AG04450 (cell line): Measurements from ENCODE around the gene SCGB3A2. TPM values are rescaled to one million over a fixed set of nuclear protein-coding genes. Genes with fewer than 3 reads are reported as not detected.

ENCODE experiments used
- CTCF ChIA-PET: fragments of 300-600, 350-600 bp; formaldehyde crosslinking; extraction: SDS; loops from one replicate; lab custom pipeline; 2022; ENCODE audit warnings: antibody characterized with exemption, inconsistent platforms; lab: Charles Lee
- POLR2A ChIA-PET: fragments of 350-600 bp; formaldehyde crosslinking; extraction: SDS; loops from one replicate; lab custom pipeline; 2021; ENCODE audit warnings: antibody characterized with exemption, inconsistent platforms; lab: Yijun Ruan, JAX
- DNase-seq: peaks from one replicate; pipeline ENCODE4 v3.0.0-alpha.2; 2011; ENCODE audit warnings: low read depth, low spot score
- H3K27ac ChIP-seq: one replicate; pipeline ENCODE4 v1.5.1; 2012; ENCODE audit warnings: low read depth, low read length, control low read depth
- H3K27me3 ChIP-seq: one replicate; pipeline ENCODE4 v1.6.0; 2012; ENCODE audit warnings: low read length; ENCODE audit not compliant: control insufficient read depth, insufficient read depth
- H3K4me3 ChIP-seq: 2 replicates; pipeline ENCODE4 v1.5.1; 2011; ENCODE audit warnings: mild to moderate bottlenecking, low read depth, low read length, control low read depth
- H3K9me3 ChIP-seq: 2 replicates; pipeline ENCODE4 v1.5.1; 2012; ENCODE audit warnings: low read length; ENCODE audit not compliant: control insufficient read depth, insufficient read depth
- CTCF ChIP-seq: IDR thresholded peaks from 2 replicates; pipeline ENCODE4 v1.5.1; 2011; ENCODE audit warnings: low read depth, low read length, control low read depth, inconsistent platforms
- polyA minus RNA-seq: library from RNA; depleted of rRNA, polyadenylated mRNA; stranded (reverse); fragments of >200 nt; gene quantifications from 2 replicates; pipeline ENCODE4 v1.2.3, GENCODE V29; 2011; rRNA and poly(A)+ RNA removed
- polyA plus RNA-seq: library from polyadenylated mRNA; depleted of rRNA; stranded (reverse); fragments of >200 nt; gene quantifications from 2 replicates; pipeline ENCODE4 v1.2.3, GENCODE V29; 2011; rRNA removed

SCGB3A2 gene
- not detected in 2 replicates for polyA plus RNA-seq
- polyA minus RNA-seq = not detected in 2 replicates

- no peak for DNase-seq
- no peak for TF ChIP-seq CTCF
- POLR2A ChIA-PET = no interaction called here
- Histone ChIP-seq H3K9me3 (no peaks in the 10 kb centered on the region), H3K4me3 (no peak within 1 kb of the TSS), H3K27me3 (no peaks in the 10 kb centered on the region), H3K27ac (no peak within 1 kb of the TSS)
- CTCF ChIA-PET = no interaction called here
Observed at GRCh38 chr5:147878066-147878759, at the start of gene SCGB3A2. SCGB3A2 (plus strand) TSS chr5:147878711; CDS start chr5:147878804, 93 bp downstream.

- ChIA-PET POLR2A (no interaction called here), CTCF (interaction anchor here (1.4 kb wide), 1 partner anchor 202 kb away, joined by 4 read pairs; no protein-coding TSS in a partner anchor)
- no peak for DNase-seq
- Histone ChIP-seq H3K27ac (no peak overlapping the region), H3K9me3 (no peaks in the 10 kb centered on the region), H3K4me3 (no peak overlapping the region), H3K27me3 (peaks cover 4% of the 10 kb centered on the region)
- TF ChIP-seq CTCF = no peak
Observed at GRCh38 chr5:147830035-147830434, 48.5 kb upstream of the SCGB3A2 start.

GRCh38 chr5:147831465-147831864 is 47.0 kb upstream of the SCGB3A2 start, which contains the start of gene SPINK1:
SPINK1 (minus strand) TSS chr5:147831671; CDS start chr5:147831577, 94 bp downstream.
- ChIA-PET POLR2A (no interaction called here), CTCF (no interaction called here)
- no peak for TF ChIP-seq CTCF
- Histone ChIP-seq H3K9me3 (no peaks in the 10 kb centered on the region), H3K27me3 (no peaks in the 10 kb centered on the region), H3K27ac (no peak within 1 kb of the TSS), H3K4me3 (no peak within 1 kb of the TSS)
- DNase-seq = no peak

GRCh38 chr5:147832541-147832940 is 46.0 kb upstream of the SCGB3A2 start:
- Histone ChIP-seq H3K4me3 (no peak overlapping the region), H3K27me3 (no peaks in the 10 kb centered on the region), H3K9me3 (no peaks in the 10 kb centered on the region), H3K27ac (no peak overlapping the region)
- no peak for DNase-seq
- ChIA-PET CTCF (interaction anchor here (2.7 kb wide), 1 partner anchor 9 kb away, joined by 10 read pairs; no protein-coding TSS in a partner anchor), POLR2A (no interaction called here)
- TF ChIP-seq CTCF = no peak

- H3K4me3 ChIP-seq = no peak overlapping the region
- H3K9me3 ChIP-seq = no peaks in the 10 kb centered on the region
- H3K27ac ChIP-seq = no peak overlapping the region
- POLR2A ChIA-PET = no interaction called here
- no peaks in the 10 kb centered on the region for H3K27me3 ChIP-seq
- DNase-seq = no peak
- CTCF ChIA-PET = interaction anchor here (0.9 kb wide), 1 partner anchor 12 kb away, joined by 3 read pairs; no protein-coding TSS in a partner anchor
- no peak for TF ChIP-seq CTCF
Observed at GRCh38 chr5:147835386-147835798, 43.1 kb upstream of the SCGB3A2 start.
